Inflammatory macrophage treated with lipopolysaccharide for 4 hours (primary cell): ENCODE results near the gene ZNF662.
A peak's percentile ranks its signal among the peaks of the same experiment; 100 is the strongest.

Source experiments
- DNase-seq: peaks from one replicate; pipeline ENCODE4 v3.0.0-alpha.2; 2020

ZNF662 gene

DNA sequence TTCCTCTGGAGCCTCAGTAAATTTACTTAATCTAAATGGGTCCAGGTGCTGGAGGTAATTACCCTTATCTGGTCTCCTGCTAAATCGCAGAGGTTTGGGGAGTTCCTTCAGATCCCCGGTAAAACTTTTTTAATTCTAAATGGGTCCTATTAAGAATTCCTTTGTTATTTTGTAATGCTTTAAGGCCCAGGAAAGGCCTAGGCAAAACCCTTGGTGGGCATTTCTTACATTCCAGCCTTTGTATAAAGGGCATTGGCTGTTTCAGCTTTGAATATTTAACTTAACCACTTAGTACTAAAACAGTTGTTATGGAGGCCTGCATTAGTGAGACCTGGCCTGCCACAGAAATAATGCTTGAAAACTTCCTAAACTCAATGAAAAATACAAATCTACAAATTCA is 14.9 kb upstream of the ZNF662 start:
- DNase-seq, result no peak

DNA sequence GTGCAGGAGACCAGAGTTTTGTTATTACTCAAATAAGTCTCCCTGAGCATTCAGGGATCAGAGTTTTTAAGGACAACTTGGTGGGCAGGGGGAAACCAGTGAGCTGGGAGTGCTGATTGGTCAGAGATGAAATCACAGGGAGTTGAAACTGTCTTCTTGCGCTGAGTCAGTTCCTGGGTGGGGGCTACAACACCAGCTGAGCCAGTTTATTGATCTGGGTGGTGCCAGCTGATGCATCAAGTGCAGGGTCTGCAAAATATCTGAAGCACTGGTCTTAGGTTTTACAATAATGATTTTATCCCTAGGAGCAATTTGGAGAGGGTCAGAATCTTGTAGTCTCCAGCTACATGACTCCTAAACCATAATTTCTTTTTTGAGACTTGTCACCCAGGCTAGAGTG is 13.8 kb upstream of the ZNF662 start:
- no peak for DNase-seq

DNA sequence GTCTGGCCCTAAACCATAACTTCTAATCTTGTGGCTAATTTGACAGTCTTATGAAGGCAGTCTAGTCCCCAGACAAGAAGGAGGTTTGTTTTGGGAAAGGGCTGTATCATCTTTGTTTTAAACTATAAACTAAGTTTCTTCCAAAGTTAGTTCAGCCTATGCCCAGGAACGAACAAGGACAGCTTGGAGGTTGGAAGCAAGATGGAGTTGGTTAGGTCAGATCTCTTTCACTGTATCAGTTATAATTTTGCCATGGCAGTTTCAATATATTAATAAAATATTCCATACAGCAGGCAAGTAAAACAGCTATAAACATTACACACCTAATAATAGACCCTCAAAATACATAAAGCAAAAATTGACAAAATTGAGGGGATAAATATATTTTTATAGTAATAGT is 13.1 kb upstream of the ZNF662 start:
- no peak for DNase-seq

DNA sequence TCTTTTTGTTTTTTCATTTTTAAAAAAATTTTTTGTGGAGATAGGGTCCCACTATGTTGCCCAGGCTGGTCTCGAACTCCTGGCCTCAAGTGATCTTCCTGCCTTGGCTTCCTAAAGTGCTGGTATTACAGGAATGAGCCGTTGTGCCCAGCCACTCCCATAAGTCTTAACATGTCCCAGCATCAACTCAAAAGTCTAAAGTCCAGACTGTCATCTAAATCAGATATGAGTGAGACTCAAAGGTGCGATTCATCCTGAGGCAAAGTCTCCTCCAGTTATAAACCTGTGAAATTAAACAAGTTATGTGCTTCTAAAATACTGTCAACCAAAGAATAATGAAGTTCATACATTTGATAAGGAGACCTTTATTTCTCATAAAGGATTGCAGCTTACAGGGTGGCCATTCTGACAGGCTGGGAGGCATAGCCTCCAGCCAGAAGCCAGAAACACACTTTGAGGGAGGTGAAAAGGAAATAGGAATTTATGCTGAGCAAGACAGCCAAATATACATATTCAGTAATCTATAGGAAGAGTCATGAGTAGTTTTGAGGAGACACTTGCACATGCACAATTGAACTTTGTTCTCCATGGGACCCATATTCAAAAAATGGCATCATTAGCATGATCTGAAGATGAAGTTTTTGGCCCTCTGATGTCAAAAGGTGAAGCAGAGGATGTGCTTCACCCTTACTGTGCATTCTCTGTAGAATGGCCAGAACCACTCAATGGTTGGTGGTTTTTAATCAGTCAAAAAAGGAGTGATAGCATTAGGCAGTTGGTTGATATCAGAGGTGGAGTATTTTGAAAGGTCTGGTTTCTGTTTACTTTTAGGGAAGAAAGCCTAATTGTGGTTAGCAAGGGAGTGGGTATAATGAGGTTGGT is 11.0 kb upstream of the ZNF662 start:
- no peak for DNase-seq

DNA sequence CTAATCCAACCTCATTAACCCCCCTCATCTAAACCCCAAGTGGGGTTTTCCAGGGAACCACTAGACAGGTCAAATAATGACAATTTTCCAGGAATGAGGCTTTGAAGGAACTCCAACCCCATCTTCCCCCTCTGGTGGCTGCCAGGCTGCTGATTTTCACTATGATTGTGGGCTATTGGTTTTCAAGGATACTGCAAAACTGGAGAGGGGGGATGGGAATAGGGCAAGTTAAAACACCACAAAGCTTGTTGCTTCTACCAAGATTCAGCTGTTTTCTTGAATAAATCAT is 10.4 kb upstream of the ZNF662 start:
- no peak for DNase-seq

DNA sequence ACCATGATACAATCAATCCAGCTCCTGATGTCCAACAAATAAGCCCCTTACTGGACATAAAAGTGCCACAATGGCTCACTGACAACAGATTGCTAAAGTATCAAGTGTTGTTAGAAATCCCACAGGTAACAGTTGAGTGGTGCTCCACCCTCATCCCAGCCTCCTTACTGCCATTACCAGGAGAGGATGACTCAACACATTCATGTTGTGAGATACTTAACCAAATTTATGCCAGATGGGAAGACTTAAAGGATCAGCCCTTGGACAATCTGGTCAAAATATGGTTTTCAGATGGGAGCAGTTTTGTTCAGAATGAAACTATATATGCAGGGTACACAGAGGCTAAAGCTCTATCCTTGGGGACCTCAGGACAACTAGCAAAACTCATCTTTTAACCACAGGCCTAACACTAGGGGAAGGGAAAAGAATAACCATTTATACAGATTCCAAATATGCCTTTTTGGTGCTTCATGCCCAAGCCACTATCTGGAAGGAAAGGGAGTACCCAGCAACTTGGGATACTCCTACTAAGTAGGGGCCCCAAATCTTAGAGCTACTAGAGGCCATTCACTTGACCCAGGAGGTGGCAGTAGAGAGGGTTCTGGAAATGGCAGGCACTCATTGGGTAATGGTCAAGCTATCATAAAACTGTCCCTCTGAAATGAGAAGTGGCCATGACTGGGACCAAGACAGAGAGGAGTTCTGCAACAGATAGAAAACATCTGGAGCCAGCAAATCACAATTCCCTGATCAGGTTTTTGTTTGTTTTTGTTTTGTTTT is 6.9 kb upstream of the ZNF662 start:
- peak; percentile 1 for DNase-seq

DNA sequence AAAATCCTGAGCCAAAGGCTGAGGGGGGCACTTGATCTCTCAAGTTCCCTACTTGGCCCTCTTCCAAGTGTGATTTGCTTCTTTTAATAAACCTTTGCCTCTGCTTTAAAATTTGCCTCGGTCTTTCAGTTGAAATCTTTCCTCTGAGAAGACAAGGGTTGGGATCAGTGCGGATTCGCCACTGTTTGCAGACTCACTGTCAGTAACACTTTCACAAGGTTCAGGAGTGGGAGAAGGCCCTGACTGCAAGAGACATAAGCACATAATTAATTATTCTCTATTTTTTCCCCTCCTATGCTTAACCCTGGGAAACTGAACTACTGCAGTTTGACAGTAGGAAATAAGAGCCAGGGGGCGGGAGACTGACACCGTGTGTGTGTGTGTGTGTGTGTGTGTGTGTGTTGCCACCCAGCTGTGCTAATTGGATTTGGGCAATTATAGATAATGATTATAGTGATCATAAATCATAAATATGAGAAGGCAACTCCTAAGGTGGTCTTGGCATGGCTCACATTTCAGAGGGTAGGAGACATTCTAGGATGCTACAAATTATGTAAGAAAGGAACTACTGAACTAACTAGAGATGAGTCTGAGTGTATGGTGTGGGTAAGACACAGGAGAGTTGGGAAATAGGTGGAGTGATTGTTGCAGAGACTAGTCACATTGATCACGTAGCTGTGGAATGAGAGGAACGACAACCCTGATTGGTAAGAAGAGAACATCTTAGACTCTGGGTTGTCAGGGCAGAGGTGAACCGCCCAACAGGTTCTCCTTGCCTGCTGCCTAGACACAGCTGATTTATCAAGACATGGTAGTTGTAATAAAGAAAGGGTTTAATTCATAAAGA is 5.5 kb upstream of the ZNF662 start:
- no peak for DNase-seq

DNA sequence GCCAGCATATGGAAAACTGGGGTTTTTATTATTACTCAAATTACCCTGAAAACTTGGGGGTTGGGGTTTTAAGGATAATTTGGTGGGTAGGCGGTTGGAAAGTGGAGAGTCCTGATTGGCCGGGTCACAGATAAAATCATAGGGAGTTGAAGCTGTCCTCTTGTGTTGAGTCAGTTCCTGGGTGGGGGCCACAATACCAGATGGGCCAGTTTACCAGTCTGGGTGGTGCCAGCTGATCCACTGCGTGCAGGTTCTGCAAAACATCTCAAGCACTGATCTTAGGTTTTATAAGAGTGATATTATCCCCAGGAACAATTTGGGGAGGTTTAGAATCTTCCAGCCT is 4.9 kb upstream of the ZNF662 start:
- DNase-seq, result no peak

DNA sequence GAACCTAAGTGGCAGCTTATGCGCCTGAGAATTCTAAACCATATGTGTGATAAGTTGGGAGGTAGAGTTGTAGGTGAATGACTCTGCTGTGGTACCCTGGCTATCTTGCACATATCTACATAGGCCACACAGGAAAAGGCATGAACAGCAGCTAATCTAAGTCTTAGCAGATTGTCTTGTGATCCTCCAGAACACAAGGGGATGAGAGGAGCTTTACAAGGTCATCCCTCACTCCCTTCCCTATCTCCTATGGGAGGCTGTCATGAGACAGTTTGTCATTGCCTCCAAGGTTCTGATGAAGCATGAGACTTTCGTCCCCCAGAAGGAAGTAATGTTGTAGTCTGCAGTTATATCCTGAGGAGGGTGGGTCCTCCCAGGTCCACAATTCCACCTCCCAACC is 3.7 kb upstream of the ZNF662 start:
- DNase-seq, result no peak

DNA sequence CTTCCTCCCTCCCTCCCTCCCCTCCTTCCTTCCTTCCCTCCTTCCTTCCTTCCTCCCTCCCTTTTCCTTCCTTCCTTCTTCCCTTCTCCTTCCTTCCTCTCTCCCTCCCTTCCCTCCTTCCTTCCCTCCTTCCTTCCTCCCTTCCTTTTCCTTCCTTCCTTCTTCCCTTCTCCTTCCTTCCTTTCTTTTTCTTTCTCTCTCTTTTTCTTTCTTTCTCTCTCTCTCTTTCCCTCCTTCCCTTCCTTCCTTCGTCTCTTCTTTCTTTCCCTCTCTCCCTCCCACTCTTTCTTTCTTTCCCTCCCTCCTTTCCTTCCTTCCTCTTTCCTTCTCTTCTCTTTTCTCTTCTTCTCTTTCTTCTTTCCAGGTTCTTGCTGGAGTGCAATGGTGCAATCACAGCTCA is 1.9 kb upstream of the ZNF662 start:
- DNase-seq, result no peak

DNA sequence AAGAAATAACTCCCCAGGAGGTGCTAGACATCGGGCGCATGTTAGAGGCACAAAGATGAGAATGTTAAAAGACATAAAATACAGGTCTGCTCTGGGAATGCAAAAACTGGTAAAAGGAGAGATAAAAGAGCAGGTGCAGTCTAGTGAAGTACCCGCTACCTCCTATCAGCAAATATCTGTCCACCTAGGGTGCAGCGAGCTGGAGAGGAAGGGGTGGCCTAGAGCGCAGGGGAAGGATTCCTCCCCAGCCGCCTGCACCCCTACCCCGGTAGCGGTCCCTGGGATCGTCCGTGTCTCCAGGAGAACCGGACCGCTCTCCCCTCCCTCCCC is 237 bp upstream of the ZNF662 start:
- no peak for DNase-seq

DNA sequence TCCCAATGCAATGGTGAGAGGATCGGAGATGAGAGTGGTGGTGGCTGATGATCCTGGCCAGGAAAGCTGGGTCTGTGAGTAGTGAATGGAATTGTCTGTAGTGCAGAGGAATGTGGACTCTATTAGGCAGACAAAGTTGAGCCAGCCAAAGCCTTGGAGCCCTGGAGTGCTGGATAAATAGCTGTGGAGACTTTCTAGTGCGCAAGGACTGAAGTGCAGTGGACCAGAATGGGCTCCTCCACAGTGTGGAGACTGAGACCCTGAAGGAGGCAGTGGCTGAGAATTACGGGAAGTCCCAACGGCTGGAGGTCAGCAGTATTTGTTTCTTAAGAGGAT is 874 bp downstream of the ZNF662 start:
- no peak for DNase-seq

DNA sequence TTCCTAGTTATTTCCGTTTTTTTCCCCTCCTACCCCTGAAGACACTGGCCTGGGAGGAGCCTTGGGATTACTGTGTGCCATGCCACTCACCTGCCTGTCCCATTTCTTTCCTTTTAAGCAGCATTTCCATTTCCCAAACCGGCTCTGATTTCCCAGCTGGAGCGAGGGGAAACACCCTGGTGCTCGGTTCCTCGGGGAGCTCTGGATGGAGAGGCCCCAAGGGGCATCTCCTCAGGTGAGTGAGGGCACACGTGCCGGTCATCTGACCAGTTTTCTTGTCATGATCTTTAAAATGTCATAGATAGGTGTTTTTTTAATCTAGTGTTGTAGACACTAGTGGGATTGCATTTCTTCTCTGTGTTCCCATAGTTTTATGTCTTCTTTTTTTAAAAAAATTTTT is 2.7 kb downstream of the ZNF662 start:
- DNase-seq, result no peak

DNA sequence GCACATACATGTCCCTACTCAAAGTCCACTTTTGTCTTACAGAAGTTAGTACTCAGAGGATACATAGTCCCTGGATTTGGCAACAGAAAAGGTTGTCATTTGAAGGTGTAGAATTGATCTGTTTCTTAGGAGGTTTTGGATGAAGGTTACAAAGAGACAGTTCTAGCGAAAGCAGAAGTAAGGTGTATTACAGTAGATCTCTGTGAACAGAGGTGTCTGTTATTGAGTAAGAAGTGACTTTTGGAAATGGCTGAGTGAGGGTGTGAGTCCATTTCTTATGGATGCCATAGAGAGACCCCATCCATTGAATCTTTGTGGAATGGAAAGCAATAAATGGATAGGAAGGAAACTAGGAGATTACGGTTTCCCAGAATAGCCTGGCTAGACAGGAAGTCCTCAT is 5.6 kb downstream of the ZNF662 start:
- no peak for DNase-seq

DNA sequence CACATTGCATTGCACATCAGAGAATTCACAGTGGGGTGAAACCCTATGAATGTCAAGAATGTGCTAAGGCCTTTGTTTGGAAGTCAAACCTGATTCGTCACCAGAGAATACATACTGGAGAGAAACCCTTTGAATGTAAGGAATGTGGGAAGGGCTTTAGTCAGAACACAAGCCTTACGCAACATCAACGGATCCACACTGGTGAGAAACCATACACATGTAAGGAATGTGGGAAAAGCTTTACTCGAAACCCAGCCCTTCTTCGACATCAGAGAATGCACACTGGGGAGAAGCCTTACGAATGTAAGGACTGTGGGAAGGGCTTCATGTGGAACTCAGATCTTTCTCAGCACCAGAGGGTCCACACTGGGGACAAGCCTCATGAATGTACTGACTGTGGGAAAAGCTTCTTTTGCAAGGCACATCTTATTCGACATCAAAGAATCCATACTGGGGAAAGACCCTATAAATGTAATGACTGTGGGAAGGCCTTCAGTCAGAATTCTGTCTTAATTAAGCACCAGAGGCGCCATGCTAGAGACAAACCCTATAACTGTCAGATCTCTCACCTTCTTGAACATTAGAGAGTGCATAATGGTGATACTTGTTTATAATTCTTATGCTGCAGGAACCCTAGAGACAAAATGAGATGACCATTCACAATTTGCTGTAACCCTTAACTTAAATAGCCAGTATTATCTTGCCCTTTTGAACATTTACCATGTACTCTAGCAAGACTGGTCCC is 9.0 kb downstream of the ZNF662 start:
- DNase-seq, result no peak

DNA sequence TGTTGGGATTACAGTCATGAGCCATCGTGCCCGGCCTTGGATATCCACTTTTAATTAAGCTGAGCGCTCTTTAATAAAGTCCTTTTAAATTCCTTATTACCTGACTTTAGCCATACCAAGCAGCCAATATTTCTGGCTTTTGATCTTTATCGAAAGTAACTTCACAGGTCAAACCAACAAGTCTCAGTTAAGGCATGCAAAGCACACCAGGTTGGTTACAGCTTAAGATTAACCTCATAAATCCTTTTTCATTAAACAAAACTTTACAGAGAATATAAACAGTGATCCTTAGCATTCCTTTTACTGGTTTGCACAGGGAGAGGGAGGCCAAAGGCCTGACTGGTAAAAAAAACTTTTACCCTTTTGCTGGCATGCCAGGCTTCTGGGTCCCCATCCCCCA is 17.7 kb downstream of the ZNF662 start:
- no peak for DNase-seq

DNA sequence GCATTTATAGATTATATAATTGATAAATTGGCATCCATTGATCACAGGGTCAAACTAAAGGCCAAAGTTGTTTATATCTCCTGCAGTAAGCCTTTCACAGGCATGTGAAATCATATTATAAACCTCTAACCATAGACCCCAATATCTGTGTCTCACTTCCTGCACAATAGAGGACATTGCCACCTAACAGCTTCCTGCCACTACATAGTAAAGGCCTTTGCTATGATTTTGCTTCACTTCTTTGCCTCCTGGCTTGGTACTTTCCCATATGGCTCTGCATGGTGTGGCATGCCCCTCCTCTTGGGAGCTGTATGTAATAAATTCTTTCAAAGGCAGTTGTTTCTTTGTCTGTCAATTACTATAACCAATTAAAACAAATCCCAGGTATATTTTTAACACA is 20.4 kb downstream of the ZNF662 start:
- DNase-seq, result no peak

DNA sequence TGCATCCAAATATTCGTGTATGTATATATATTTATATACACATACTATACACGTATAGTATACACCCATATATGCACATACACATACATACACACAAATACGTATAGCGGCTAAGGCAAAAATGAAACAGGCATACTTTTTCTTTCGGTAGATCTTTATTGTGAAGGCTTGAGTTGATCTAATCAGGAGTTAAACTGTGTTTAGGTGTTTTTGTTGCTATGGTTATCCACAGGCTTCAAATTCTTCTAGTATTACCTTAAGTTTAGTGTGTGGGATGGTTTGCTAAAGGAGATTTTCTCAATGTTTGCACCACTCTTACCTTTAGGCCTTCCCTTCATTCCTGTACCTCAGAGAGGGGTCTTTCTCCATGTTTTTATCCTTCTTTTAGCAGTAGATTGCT is 28.2 kb downstream of the ZNF662 start:
- no peak for DNase-seq

DNA sequence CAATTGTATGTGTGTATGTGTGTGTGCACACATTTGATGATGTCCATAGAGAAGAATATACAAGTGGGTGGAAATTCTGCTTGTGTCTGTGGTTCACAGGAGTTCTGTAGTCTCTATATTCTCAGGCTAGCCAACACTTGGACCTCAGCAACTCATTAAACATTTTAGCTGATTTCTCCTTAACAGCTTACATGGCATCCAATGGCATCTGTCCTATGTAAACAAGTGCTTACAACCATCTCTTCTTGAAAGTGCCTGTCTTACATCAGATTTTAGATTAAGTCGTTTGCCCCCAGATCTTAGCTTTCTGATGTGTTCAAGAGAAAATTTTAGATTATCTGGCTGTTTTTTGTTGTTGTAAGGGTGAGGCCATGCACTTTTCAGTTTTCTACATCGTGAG is 29.0 kb downstream of the ZNF662 start:
- no peak for DNase-seq

DNA sequence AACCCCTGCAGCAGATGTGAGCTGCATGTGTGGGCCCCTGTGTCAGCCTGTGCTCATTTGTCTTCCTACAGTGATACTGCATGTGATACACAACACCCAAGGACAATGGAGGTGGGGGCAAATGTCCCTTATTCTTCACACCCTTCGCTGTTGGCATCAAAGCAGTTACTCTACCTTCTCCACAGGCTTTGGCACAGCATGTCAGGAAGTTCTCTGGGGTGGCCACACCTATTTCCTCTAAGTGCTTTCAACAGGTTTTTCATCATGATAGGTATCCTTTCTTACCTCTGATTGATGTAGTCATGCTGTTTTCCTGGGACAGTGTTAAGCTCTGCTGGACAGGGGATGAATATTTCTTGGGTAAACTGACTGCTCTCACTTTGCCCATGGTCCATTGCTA is 29.5 kb downstream of the ZNF662 start:
- no peak for DNase-seq

DNA sequence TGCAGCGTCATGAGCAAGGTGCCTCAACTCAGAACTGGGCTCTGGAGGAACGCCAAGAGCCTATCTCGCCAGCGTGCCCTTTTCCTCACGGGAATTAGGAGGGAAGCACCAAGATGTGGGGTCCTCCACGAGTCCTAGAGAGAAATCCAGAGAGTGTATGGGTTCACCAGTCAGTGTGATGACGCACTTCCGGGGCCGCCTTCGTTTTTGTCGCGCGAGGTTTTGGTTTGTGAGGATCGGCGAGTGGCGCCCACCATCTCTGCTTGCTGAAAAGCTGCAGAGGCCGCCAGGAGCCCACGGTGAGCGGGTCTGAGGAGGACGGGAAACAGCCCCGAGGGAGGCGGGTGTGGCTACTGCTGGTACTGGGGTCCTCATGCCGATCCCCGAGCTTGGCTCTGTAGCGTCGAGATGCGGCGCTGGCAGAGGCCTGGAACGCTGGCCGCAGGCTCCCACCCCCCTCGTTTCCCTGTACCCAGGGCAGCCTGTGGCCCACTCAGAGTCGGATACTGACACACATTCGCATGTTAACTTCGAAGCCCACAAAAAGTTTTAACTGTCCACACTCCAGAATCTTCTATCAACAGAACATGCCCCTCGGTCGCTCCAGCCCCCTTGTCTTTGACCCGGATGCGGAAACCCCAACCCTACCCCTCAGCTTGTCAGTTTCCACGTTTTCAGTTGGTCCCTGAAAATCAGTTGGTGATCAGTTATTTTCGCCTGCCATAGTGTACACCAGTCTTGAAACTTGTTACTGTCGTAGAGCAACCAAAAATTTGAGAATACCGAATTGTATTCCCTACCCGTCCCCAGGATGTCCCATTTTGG is 30.4 kb downstream of the ZNF662 start:
- no peak for DNase-seq

DNA sequence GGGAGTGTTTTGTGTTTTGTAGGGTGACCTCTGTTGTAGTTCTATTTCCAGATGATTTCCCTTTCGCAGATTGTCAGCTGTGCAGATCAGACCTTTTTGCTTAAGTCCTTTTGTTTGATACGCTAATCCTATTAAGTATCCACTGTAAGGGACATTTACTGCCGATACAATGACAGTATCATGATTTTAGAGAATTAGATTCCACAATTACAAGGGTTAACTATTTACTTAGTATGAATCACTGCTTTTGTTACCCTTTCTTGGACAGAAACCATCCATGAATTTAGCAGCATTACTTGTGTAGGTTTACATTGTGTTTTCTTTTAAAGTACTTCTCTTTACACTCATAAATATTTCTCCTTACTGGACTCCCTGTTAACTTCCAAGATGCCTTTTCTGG is 31.4 kb downstream of the ZNF662 start:
- DNase-seq, result no peak

DNA sequence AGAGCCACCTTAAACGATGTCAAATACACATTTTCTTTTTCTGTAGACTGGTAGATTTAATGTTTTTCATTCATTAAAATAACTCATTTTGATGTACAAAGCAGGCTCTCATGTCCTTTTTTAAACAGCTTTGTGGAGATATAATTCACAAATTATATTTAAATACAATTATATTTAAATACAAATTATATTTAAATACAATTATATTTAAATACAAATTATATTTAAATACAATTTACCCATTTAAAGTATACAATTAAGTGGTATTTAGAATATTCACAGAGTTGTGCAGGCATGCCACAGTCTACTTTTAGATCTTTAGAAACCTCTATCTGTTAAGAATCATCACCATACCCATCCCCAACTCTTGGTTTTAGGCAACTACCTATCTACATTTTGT is 36.8 kb downstream of the ZNF662 start:
- no peak for DNase-seq
